ENCODE data around the gene ADARB1. TPM values are rescaled to one million over a fixed set of nuclear protein-coding genes. Genes with fewer than 3 reads are reported as not detected.

The ADARB1 gene
- total RNA-seq, 1 experiment from 2014 or later: 15.8 TPM

GRCh38 chr21:45054227-45054926 lies 20.0 kb upstream of the ADARB1 start:
- Histone ChIP-seq H3K14ac (ENCODE audit: insufficient read depth, low read length) (no peak overlapping the region), H3K23me2 (ENCODE audit: insufficient read length, low read depth, low read length, poor library complexity, severe bottlenecking) (no peaks in the 10 kb centered on the region), H3T11ph (ENCODE audit: low read length) (no peak overlapping the region), H2BK15ac (ENCODE audit: low read depth, low read length) (no peak overlapping the region), H3K79me1 (ENCODE audit: insufficient read depth, low read depth, low read length, poor library complexity, severe bottlenecking) (no peaks in the 10 kb centered on the region), H3K18ac (ENCODE audit: insufficient read length, low read depth, low read length) (no peak overlapping the region), H3K4ac (ENCODE audit: low read depth, low read length) (no peak overlapping the region), H2AK5ac (ENCODE audit: insufficient read length, low read length) (no peak overlapping the region), H4K8ac (replicated peaks; ENCODE audit: insufficient read length, low read depth, low read length) (no peak overlapping the region), H2BK120ac (ENCODE audit: low read depth, low read length, poor library complexity, severe bottlenecking) (no peak overlapping the region), H2BK5ac (ENCODE audit: insufficient read length, low read length) (no peak overlapping the region), H3K56ac (ENCODE audit: insufficient read length, low read depth, low read length) (no peak overlapping the region), H3K27me3 (ENCODE audit: insufficient read depth, low read length) (no peaks in the 10 kb centered on the region; the same call in 1 of the 2 replicates), H3K23ac (ENCODE audit: insufficient read length, low read depth, low read length) (no peak overlapping the region), H2AFZ (ENCODE audit: low read length) (no peak overlapping the region), H3K27ac (ENCODE audit: insufficient read length, low read depth, low read length) (no peak overlapping the region), H4K5ac (ENCODE audit: insufficient read length, low read depth, low read length) (no peak overlapping the region), H3K9ac (ENCODE audit: extremely low read depth, insufficient read length, low read length) (no peak overlapping the region), H3K4me2 (ENCODE audit: insufficient read depth, insufficient read length, low read length) (no peak overlapping the region), H4K20me1 (ENCODE audit: control insufficient read depth, insufficient read depth, insufficient read length) (no peaks in the 10 kb centered on the region), H2BK20ac (ENCODE audit: low read depth, low read length, poor library complexity, severe bottlenecking) (no peak overlapping the region), H2BK12ac (ENCODE audit: insufficient read length, low read depth, low read length) (no peak overlapping the region), H3K9me3 (ENCODE audit: control insufficient read depth, low read depth, low read length) (no peaks in the 10 kb centered on the region), H3K4me1 (ENCODE audit: insufficient read depth, low read length) (no peaks in the 10 kb centered on the region; the same call in 1 of the 2 replicates), H4K91ac (ENCODE audit: insufficient read length, low read depth, low read length) (no peak overlapping the region), H3K79me2 (ENCODE audit: insufficient read depth, low read length) (no peaks in the 10 kb centered on the region)
- DNase-seq: peak; percentile 24
- Mint-ChIP-seq H3K4me1 (peaks cover 33 to 46% of the 10 kb centered on the region in 2 experiments), H3K27me3 (ENCODE audit: low read depth) (peaks cover 20% of the 10 kb centered on the region), H3K9me3 (no peaks in the 10 kb centered on the region; a peak in 1 of 5 replicates), H3K4me3 (no peak overlapping the region; a peak in 1 of 5 replicates), H3K36me3 (ENCODE audit: insufficient read depth in 1 of 3, low read depth in 3 of 3) (no peaks in the 10 kb centered on the region), H3K27ac (no peak overlapping the region)
- no peak for TF ChIP-seq CTCF (conservative IDR thresholded peaks at IDR 0.05)
- no CpG with 5 or more reads among the region's 18 CpGs for WGBS (ENCODE audit: extremely low coverage, insufficient read length, low lambda C conversion rate)
